Fibroblast of pulmonary artery (primary cell): ENCODE results near the gene TIPARP.

Source experiments
- DNase-seq: peaks from one replicate; pipeline ENCODE4 v3.0.0-alpha.2; 2010; ENCODE audit warnings: low read depth
- H3K4me3 ChIP-seq: replicated peaks from 2 replicates; pipeline ENCODE4 v1.5.1; 2011; ENCODE audit warnings: low read depth, mild to moderate bottlenecking, control low read depth, low read length, moderate library complexity
- TF ChIP-seq, protein P1 (sequence below): IDR thresholded peaks from 2 replicates; pipeline ENCODE4 v1.5.1; 2011; ENCODE audit warnings: mild to moderate bottlenecking, control low read depth, low read length, inconsistent platforms; ENCODE audit errors: missing control alignments

The TIPARP gene

GRCh38 chr3:156665291-156665690, 9.1 kb upstream of the TIPARP start:
- TF ChIP-seq, protein P1, sequence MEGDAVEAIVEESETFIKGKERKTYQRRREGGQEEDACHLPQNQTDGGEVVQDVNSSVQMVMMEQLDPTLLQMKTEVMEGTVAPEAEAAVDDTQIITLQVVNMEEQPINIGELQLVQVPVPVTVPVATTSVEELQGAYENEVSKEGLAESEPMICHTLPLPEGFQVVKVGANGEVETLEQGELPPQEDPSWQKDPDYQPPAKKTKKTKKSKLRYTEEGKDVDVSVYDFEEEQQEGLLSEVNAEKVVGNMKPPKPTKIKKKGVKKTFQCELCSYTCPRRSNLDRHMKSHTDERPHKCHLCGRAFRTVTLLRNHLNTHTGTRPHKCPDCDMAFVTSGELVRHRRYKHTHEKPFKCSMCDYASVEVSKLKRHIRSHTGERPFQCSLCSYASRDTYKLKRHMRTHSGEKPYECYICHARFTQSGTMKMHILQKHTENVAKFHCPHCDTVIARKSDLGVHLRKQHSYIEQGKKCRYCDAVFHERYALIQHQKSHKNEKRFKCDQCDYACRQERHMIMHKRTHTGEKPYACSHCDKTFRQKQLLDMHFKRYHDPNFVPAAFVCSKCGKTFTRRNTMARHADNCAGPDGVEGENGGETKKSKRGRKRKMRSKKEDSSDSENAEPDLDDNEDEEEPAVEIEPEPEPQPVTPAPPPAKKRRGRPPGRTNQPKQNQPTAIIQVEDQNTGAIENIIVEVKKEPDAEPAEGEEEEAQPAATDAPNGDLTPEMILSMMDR, result no peak
- peak; percentile 84 for DNase-seq
- no peak overlapping the region for H3K4me3 ChIP-seq

DNA sequence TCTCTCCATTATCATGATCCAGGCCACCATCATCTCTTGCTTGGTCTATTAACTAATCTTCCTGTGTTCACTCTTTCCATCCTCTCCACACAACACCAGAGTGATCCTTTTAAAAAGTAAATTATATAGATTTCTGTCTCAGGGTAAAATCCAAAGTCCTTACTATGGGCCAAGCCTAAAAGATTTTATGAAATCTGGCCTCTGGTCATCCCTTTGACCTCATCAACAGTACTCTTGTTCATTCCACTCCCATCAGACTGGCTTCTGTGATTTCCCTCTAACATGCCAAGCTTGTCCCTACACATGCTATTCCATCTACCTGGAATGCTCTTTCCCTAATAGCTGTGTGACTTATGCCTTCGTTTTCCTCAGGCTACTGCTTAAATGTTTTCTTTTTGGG, 8.3 kb upstream of the TIPARP start:
- no peak overlapping the region for H3K4me3 ChIP-seq
- no peak for DNase-seq
- TF ChIP-seq, protein P1, result no peak

DNA sequence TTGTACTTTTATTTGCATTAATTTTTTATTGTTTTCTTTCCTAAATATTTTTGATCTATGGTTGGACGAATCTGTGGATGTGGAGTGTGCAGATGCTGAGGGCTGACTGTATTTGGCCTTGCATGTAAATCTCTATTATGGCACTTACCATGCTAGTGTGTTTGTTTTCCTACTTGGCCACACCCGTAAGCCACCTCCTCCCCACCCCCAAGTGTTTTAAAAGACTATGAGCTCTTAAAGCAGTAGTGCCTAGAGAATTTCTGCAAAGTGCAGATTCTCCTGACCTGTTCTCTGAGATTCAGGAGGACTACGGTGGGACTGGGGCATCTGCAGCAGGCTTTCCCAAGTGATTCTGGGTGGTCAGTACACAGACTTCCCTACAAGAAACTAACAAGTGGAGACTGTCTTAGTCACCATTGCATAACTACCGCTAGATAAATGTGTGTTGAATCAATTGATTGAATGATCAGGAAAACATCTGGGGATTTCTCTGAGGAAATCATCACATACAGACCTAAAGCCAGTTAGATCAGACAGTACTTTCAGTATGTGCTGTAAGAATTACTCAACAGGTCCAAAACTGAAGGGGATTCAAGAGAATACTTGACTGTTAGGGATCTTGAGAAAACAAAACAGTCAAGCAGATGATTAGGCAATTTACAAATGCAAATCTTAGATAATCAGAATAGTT, 6.2 kb upstream of the TIPARP start:
- TF ChIP-seq, protein P1, result no peak
- peak; percentile 44 for DNase-seq
- no peak overlapping the region for H3K4me3 ChIP-seq

- TF ChIP-seq, protein P1, result no peak
- peak; percentile 63 for DNase-seq
- no peak overlapping the region for H3K4me3 ChIP-seq
Observed at GRCh38 chr3:156670077-156670476, 4.3 kb upstream of the TIPARP start.

GRCh38 chr3:156670652-156671051, 3.7 kb upstream of the TIPARP start:
- no peak overlapping the region for H3K4me3 ChIP-seq
- no peak for DNase-seq
- TF ChIP-seq, protein P1, result no peak

GRCh38 chr3:156673732-156674045, 701 bp upstream of the TIPARP start:
- H3K4me3 ChIP-seq, result peak overlapping the region; percentile 87
- no peak for DNase-seq
- TF ChIP-seq, protein P1, result no peak
